ENCODE data around the gene CAPN9.

- TF ChIP-seq HNRNPUL1 (IDR thresholded peaks at IDR 0.05; ENCODE audit: low read length) (no peak), EGR1 (conservative IDR thresholded peaks at IDR 0.05) (no peak)
Measured at GRCh38 chr1:230746617-230747016, 571 bp upstream of the CAPN9 start.
